Measurements from ENCODE around the gene CTIF.

CTIF gene

GRCh38 chr18:48762022-48762421 lies 223.2 kb downstream of the CTIF start:
- Histone ChIP-seq H3K4me2 (ENCODE audit: low read length) (no peak overlapping the region), H3K9me3 (ENCODE audit: insufficient read depth, low read length) (no peaks in the 10 kb centered on the region), H3K79me2 (ENCODE audit: low read length) (no peaks in the 10 kb centered on the region), H3K4me1 (ENCODE audit: low read length) (no peaks in the 10 kb centered on the region), H3K4me3 (ENCODE audit: low read length) (no peak overlapping the region), H3K27me3 (ENCODE audit: low read depth, low read length) (no peaks in the 10 kb centered on the region), H4K20me1 (ENCODE audit: insufficient read depth, low read length) (peaks cover 5% of the 10 kb centered on the region; the same call in 1 of the 2 replicates), H3K9ac (ENCODE audit: low read length) (no peak overlapping the region), H3K27ac (ENCODE audit: low read length) (no peak overlapping the region), H3K36me3 (replicated peaks; ENCODE audit: low read depth, low read length) (peaks cover 7% of the 10 kb centered on the region), H2AFZ (ENCODE audit: low read depth, low read length) (no peak overlapping the region)
- TF ChIP-seq EZH2phosphoT487 (IDR thresholded peaks at IDR 0.05; ENCODE audit: low read depth) (no peak), CTCF (IDR thresholded peaks at IDR 0.05; ENCODE audit: low read depth, low read length) (no peak)

- H3K79me2 ChIP-seq (ENCODE audit: low read length): no peaks in the 10 kb centered on the region
- TF ChIP-seq CTCF (IDR thresholded peaks at IDR 0.05; ENCODE audit: low read depth, low read length) (no peak), EZH2phosphoT487 (IDR thresholded peaks at IDR 0.05; ENCODE audit: low read depth) (no peak)
- no peak overlapping the region for H3K4me3 ChIP-seq (ENCODE audit: low read length)
- H3K4me1 ChIP-seq (ENCODE audit: low read length): no peaks in the 10 kb centered on the region
- H2AFZ ChIP-seq (ENCODE audit: low read depth, low read length): no peak overlapping the region
- no peak overlapping the region for H3K9ac ChIP-seq (ENCODE audit: low read length)
- H3K36me3 ChIP-seq (replicated peaks; ENCODE audit: low read depth, low read length): peaks cover 6% of the 10 kb centered on the region
- H3K27ac ChIP-seq (ENCODE audit: low read length): no peak overlapping the region
- H3K9me3 ChIP-seq (ENCODE audit: insufficient read depth, low read length): no peaks in the 10 kb centered on the region
- H4K20me1 ChIP-seq (ENCODE audit: insufficient read depth, low read length): peaks cover 5% of the 10 kb centered on the region; the same call in 1 of the 2 replicates
- H3K4me2 ChIP-seq (ENCODE audit: low read length): no peak overlapping the region
- no peaks in the 10 kb centered on the region for H3K27me3 ChIP-seq (ENCODE audit: low read depth, low read length)
Observed at GRCh38 chr18:48762836-48763718, 224.2 kb downstream of the CTIF start.

- Histone ChIP-seq H3K27me3 (ENCODE audit: low read depth, low read length) (no peaks in the 10 kb centered on the region), H3K9me3 (ENCODE audit: insufficient read depth, low read length) (no peaks in the 10 kb centered on the region), H3K4me3 (ENCODE audit: low read length) (no peak overlapping the region), H3K79me2 (ENCODE audit: low read length) (no peaks in the 10 kb centered on the region), H4K20me1 (ENCODE audit: insufficient read depth, low read length) (peaks cover 5% of the 10 kb centered on the region; the same call in 1 of the 2 replicates), H3K9ac (ENCODE audit: low read length) (no peak overlapping the region), H3K4me2 (ENCODE audit: low read length) (no peak overlapping the region), H3K4me1 (ENCODE audit: low read length) (no peaks in the 10 kb centered on the region), H3K36me3 (replicated peaks; ENCODE audit: low read depth, low read length) (peaks cover 6% of the 10 kb centered on the region), H3K27ac (ENCODE audit: low read length) (no peak overlapping the region), H2AFZ (ENCODE audit: low read depth, low read length) (no peak overlapping the region)
- TF ChIP-seq CTCF (IDR thresholded peaks at IDR 0.05; ENCODE audit: low read depth, low read length) (no peak), EZH2phosphoT487 (IDR thresholded peaks at IDR 0.05; ENCODE audit: low read depth) (no peak)
Observed at GRCh38 chr18:48763719-48764100, 224.9 kb downstream of the CTIF start.

- H3K36me3 ChIP-seq (replicated peaks; ENCODE audit: low read depth, low read length): peaks cover 6% of the 10 kb centered on the region
- H3K4me2 ChIP-seq (ENCODE audit: low read length): no peak overlapping the region
- no peaks in the 10 kb centered on the region for H3K79me2 ChIP-seq (ENCODE audit: low read length)
- H4K20me1 ChIP-seq (ENCODE audit: insufficient read depth, low read length): peaks cover 5% of the 10 kb centered on the region; the same call in 1 of the 2 replicates
- H2AFZ ChIP-seq (ENCODE audit: low read depth, low read length): no peak overlapping the region
- no peak overlapping the region for H3K27ac ChIP-seq (ENCODE audit: low read length)
- no peaks in the 10 kb centered on the region for H3K27me3 ChIP-seq (ENCODE audit: low read depth, low read length)
- TF ChIP-seq CTCF (IDR thresholded peaks at IDR 0.05; ENCODE audit: low read depth, low read length): no peak
- TF ChIP-seq EZH2phosphoT487 (IDR thresholded peaks at IDR 0.05; ENCODE audit: low read depth): no peak
- no peaks in the 10 kb centered on the region for H3K9me3 ChIP-seq (ENCODE audit: insufficient read depth, low read length)
- no peaks in the 10 kb centered on the region for H3K4me1 ChIP-seq (ENCODE audit: low read length)
- H3K4me3 ChIP-seq (ENCODE audit: low read length): no peak overlapping the region
- no peak overlapping the region for H3K9ac ChIP-seq (ENCODE audit: low read length)
Observed at GRCh38 chr18:48765053-48765452, 226.2 kb downstream of the CTIF start.
